Activated T-cell treated with anti-CD3 and anti-CD28 coated beads, Interleukin-2, amount 50 U/mL, for 48 hours (primary cell): ENCODE measurements around the gene BTK.
"Not testable (repeated sequence)": the region's sequence is repeated elsewhere in the genome, so short reads cannot be mapped to it uniquely, and the experiment has no call there.

Experiments used
- DNase-seq, 2 experiments: peaks; one replicate each; pipeline ENCODE4 v3.0.0-alpha.2; 2020

BTK gene

GRCh38 chrX:101334310-101334709, 51.7 kb downstream of the BTK start:
- DNase-seq, result not testable (repeated sequence)

GRCh38 chrX:101326600-101326999, 59.4 kb downstream of the BTK start:
- DNase-seq, result not testable (repeated sequence)

DNA sequence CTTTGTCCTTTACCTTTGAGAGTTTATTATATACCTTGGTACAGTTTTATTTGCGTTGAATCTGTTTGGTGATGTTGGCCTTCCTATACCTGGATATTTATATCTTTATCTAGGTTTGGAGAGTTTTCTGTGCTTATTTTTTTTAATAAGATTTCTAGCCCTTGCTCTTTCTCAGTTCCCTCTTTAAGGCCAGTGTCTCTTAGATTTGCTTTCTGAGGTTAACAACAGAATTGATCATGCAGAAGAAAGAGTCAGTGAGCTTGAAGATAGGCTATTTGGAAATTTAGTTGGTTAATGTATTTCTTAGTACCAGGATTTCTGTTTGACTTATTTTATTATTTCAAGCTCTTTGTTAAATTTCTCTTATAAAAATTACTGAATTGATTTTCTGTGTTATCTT, 82.2 kb downstream of the BTK start:
- DNase-seq, result no peak
